Measurements from ENCODE around the gene CDK11B.
"Not testable (repeated sequence)": the region's sequence is repeated elsewhere in the genome, so short reads cannot be mapped to it uniquely, and the experiment has no call there.

The CDK11B gene

GRCh38 chr1:1658583-1659549 lies at the start of gene CDK11B:
TSS of gene CDK11B (minus strand) at chr1:1659004. CDS start at chr1:1657485, 1,519 bp downstream.
- H3K4me3 ChIP-seq (ENCODE audit: low read depth, low read length), result peak within 1 kb of the TSS; percentile 81
- TF ChIP-seq CTCF (conservative IDR thresholded peaks at IDR 0.05; ENCODE audit: low read depth, low read length), result peak; percentile 15
- DNase-seq (ENCODE audit: low read depth), result peak; percentile 95

GRCh38 chr1:1707897-1708296 lies 49.1 kb upstream of the CDK11B start:
- DNase-seq (ENCODE audit: low read depth); H3K4me3 ChIP-seq (ENCODE audit: low read depth, low read length): not testable (repeated sequence)

DNA sequence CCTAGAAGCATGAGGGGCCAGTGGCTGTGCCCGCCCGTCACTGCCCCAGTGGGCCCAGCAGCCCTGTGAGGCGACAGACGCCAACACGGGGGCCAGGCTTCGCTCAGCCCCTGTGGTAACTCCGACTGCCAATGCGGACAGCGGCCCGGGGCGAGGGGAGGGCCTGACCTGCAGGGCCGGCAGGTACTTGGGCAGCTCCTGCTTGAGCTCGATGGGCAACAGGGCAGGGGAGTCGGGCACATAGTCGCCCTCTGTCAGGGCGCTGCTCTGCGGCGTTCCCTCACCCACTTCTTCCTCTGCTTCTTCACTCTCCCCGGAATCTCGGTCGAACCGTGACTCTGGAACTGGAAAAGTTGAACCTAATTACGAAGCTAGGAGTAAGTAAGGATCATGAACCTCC lies 48.4 kb upstream of the CDK11B start:
- H3K4me3 ChIP-seq (ENCODE audit: low read depth, low read length); DNase-seq (ENCODE audit: low read depth): not testable (repeated sequence)

- not testable (repeated sequence) for H3K4me3 ChIP-seq (ENCODE audit: low read depth, low read length)
These were observed 46.8 kb upstream of the CDK11B start for GRCh38 chr1:1705623-1706022.

GRCh38 chr1:1704284-1704957 lies 45.6 kb upstream of the CDK11B start:
- not testable (repeated sequence) for DNase-seq (ENCODE audit: low read depth); H3K4me3 ChIP-seq (ENCODE audit: low read depth, low read length)

More at GRCh38 chr1:1705623-1706022, 46.8 kb upstream of the CDK11B start:
- DNase-seq (ENCODE audit: low read depth), result not testable (repeated sequence)

DNA sequence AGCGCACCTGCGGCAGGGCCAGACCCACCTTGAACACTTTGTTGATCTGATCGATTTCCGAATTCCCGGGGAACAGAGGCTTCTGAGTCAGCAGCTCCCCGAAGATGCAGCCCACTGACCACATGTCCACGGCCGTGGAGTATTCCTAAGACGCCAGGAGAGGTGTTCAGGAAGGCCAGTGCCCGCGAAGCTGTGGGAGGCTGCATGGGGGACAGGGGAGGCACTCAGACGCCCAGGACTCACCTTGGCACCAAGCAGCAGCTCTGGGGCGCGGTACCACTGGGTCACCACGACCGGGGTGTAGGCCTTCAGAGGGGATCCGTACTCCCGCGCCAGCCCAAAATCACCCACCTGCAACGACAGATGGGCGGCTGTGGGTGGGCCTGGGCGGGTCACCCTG lies 45.0 kb upstream of the CDK11B start:
- TF ChIP-seq CTCF (conservative IDR thresholded peaks at IDR 0.05; ENCODE audit: low read depth, low read length), result no peak
- H3K4me3 ChIP-seq (ENCODE audit: low read depth, low read length), result no peak overlapping the region
- DNase-seq (ENCODE audit: low read depth), result no peak

- DNase-seq (ENCODE audit: low read depth); H3K4me3 ChIP-seq (ENCODE audit: low read depth, low read length): not testable (repeated sequence)
These were observed 43.7 kb upstream of the CDK11B start for GRCh38 chr1:1702506-1702905.

DNA sequence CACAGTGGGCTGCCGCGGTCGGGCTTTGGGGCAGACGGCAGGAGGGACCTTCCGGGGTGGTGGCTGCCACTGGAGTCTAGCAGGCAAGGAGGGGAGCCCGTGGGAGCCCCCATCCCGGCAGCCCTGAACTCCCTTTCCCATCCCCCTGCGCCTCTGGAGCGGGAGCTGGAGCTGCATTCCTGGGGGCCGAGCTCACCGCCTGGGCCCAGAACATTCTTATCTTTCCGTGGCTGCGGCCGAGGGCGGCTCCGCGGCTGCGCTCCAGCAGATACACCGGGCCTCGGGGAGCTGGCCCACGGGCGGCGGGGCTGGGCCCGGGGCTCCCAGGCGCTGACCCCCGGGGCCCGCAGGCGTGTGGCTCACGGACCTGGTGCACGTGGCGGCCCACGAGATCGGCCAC lies 41.8 kb upstream of the CDK11B start:
- not testable (repeated sequence) for DNase-seq (ENCODE audit: low read depth); H3K4me3 ChIP-seq (ENCODE audit: low read depth, low read length)

- not testable (repeated sequence) for DNase-seq (ENCODE audit: low read depth); H3K4me3 ChIP-seq (ENCODE audit: low read depth, low read length)
These were observed 41.3 kb upstream of the CDK11B start for GRCh38 chr1:1700067-1700466.

DNA sequence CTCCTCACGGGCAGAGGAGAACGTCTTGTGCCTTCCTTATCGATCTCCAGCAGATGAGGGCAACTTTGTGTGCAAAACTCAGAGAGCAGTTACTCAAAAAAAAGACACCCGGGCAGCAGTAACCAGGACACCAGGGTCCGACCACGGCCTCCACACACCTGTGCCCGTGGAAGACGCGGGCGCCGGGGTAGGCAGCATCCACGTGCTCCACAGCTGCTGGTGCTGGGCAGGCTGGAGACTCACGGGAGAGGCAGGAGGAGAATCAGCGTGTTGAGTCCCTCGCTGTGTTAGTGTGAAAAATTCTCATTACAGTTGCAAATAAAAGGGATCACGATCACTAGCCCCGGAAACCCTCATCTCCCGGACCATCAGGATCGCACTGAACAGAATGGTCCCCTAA lies 40.3 kb upstream of the CDK11B start:
- H3K4me3 ChIP-seq (ENCODE audit: low read depth, low read length); DNase-seq (ENCODE audit: low read depth): not testable (repeated sequence)

- not testable (repeated sequence) for DNase-seq (ENCODE audit: low read depth); H3K4me3 ChIP-seq (ENCODE audit: low read depth, low read length)
These were observed 38.8 kb upstream of the CDK11B start for GRCh38 chr1:1697358-1698183.

- not testable (repeated sequence) for DNase-seq (ENCODE audit: low read depth); H3K4me3 ChIP-seq (ENCODE audit: low read depth, low read length)
These were observed 37.9 kb upstream of the CDK11B start for GRCh38 chr1:1696431-1697357.

DNA sequence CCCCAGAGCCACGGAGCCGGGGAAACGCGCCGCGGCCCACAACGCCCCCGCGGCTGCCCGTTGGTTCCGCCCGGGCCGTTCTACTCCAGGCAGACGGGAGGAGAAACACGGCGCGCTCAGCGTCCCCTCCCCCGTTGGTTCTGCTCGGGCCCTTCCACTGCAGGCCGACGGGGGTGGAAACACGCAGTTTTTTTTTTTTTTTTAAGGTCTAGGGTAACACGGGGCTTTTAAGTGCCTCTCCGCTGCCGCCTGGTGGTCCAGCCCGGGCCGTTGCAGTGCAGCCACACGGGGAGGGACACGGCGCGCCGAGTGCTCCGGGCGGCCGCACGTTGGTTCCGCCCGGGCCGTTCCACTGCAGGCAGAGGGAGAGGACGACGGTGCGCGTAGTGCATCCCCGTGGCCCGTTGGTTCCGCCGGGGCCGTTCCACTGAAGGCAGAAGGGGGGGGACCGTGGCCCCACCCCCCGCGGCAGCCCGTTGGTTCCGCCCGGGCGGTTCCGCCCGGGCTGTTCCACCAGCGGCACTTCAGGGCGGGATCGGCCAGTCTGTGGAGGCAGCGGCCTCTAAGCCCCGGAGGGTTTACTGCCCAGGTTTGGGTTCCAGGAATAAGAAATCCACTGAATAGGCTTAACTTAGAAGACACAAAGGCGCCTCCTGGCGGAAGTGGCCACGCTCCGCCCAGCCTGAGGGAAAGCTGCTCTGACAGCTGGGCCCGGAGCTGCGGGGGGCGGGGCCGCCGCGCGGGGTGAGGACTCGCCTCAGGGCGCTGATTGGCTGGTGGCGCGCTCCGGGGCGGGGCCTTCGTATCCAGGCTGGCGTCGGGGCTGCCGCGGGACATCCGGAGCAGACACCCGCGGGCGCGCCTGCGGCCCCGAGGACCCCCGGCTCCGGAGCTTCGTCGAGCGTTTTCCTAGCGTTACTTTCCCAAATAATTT lies 34.2 kb upstream of the CDK11B start, which contains the start of gene SLC35E2B:
Gene SLC35E2B, minus strand, starts transcription at position 82 of the 934 bp plus-strand sequence. CDS start 16,096 bp downstream, outside the sequence.
- H3K4me3 ChIP-seq (ENCODE audit: low read depth, low read length), result peak within 1 kb of the TSS; percentile 62
- DNase-seq (ENCODE audit: low read depth), result peak; percentile 97

DNA sequence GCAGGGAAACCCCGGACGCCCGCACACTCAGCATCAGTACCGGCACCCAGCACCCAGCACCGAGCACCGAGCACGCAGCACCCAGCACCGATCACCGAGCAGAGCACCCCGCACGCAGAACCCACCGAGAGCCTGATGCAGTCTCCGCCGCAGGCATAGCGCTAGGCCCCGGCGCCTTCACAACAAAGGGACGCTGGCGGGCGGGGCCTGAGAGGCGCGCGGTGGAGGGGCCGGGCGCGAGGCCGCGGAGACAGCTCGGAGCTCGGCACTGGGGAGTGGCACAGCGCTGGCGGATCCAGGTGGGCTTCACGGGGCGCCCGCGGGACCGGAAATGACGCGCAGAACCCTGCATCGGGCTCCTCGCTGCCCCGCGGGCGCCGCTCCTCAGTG lies 33.5 kb upstream of the CDK11B start:
- DNase-seq (ENCODE audit: low read depth), result peak; percentile 73
- peak overlapping the region; percentile 62 for H3K4me3 ChIP-seq (ENCODE audit: low read depth, low read length)
